B cell (primary cell): ENCODE results near the gene PDIA2. TPM values are rescaled to one million over a fixed set of nuclear protein-coding genes. Genes with fewer than 3 reads are reported as not detected.

ENCODE experiments used
- ATAC-seq: fragments of 200-7000 bp; cut with Tn5 transposase; one replicate; pipeline ENCODE4 v1.10.0; 2021; ENCODE audit warnings: low read depth, mild to moderate bottlenecking, moderate number of reproducible peaks, moderate library complexity
- CTCF ChIA-PET: fragments of 350-600 bp; sonication (Branson Sonifier 250); formaldehyde crosslinking; loops from one replicate; lab custom pipeline; 2021; ENCODE audit warnings: antibody characterized with exemption, inconsistent platforms; lab: Charles Lee
- POLR2A ChIA-PET: fragments of 350-600 bp; sonication (Branson Sonifier 250); formaldehyde crosslinking; loops from one replicate; lab custom pipeline; 2021; ENCODE audit warnings: antibody characterized with exemption; lab: Charles Lee
- DNase-seq: peaks from one replicate; pipeline ENCODE4 v3.0.0; 2013
- H2AFZ ChIP-seq: 2 replicates; pipeline ENCODE4 v1.6.1; 2012; ENCODE audit warnings: mild to moderate bottlenecking, low read depth, low read length; ENCODE audit not compliant: insufficient read depth, poor library complexity, severe bottlenecking
- H3K27ac ChIP-seq, 2 donors: 1 replicate in 1 of 2; 2 replicates in 1 of 2; pipeline ENCODE4 v1.5.1; 2012 to 2013; ENCODE audit warnings: low read length in 2 of 2, mild to moderate bottlenecking in 2 of 2, moderate library complexity in 1 of 2
- H3K27me3 ChIP-seq, 4 experiments: fragments of 200-600 bp in 1 of 4; sonication (generic) in 1 of 4; replicated peaks in 1 of 4; 1 replicate in 2 of 4; 2 replicates in 2 of 4; pipeline versions ENCODE4 v1.6.1 to v1.7.0; 2013 to 2016; ENCODE audit warnings: low read length in 3 of 4, mild to moderate bottlenecking in 2 of 4, mixed read lengths in 1 of 4, moderate library complexity in 1 of 4; ENCODE audit not compliant: insufficient read depth in 4 of 4, control insufficient read depth in 3 of 4; ENCODE audit errors: control extremely low read depth in 1 of 4
- H3K36me3 ChIP-seq, 2 experiments: replicated peaks in 1 of 2; 1 replicate in 1 of 2; 2 replicates in 1 of 2; pipeline versions ENCODE4 v1.6.1 to v1.7.1; 2013; ENCODE audit warnings: low read length in 1 of 2; ENCODE audit not compliant: insufficient read depth in 2 of 2, control insufficient read depth in 1 of 2; ENCODE audit errors: control extremely low read depth in 1 of 2, extremely low read depth in 1 of 2
- H3K4me1 ChIP-seq, 2 donors: fragments of 200-600 bp in 1 of 2; sonication (generic) in 1 of 2; 1 replicate in 1 of 2; 2 replicates in 1 of 2; pipeline versions ENCODE4 v1.5.1 to v1.6.1; 2013 to 2017; ENCODE audit warnings: low read length in 2 of 2; ENCODE audit not compliant: control insufficient read depth in 2 of 2, insufficient read depth in 2 of 2
- H3K4me2 ChIP-seq: replicated peaks from 2 replicates; pipeline ENCODE3; 2012; ENCODE audit warnings: mild to moderate bottlenecking, low read depth, low read length; ENCODE audit not compliant: poor library complexity, severe bottlenecking
- H3K4me3 ChIP-seq, 5 experiments: fragments of 200-600 bp in 1 of 5; sonication (generic) in 1 of 5; 1 replicate in 3 of 5; 2 replicates in 2 of 5; pipeline versions ENCODE4 v1.5.1 to v1.7.0; 2011 to 2016; ENCODE audit warnings: low read length in 4 of 5, mild to moderate bottlenecking in 4 of 5, low read depth in 2 of 5, control low read depth in 1 of 5, moderate library complexity in 1 of 5; ENCODE audit not compliant: insufficient read depth in 1 of 5; ENCODE audit errors: control extremely low read depth in 1 of 5, extremely low read depth in 1 of 5
- H3K79me2 ChIP-seq: fragments of 200-600 bp; sonication (generic); one replicate; pipeline ENCODE4 v1.6.0; 2016; ENCODE audit warnings: low read length; ENCODE audit not compliant: control insufficient read depth, insufficient read depth
- H3K9ac ChIP-seq: fragments of 200-600 bp; sonication (generic); 2 replicates; pipeline ENCODE4 v1.6.1; 2017; ENCODE audit warnings: mild to moderate bottlenecking, low read length, moderate library complexity
- H3K9me3 ChIP-seq, 3 donors: one replicate each; pipeline versions ENCODE4 v1.6.1 to v1.7.1; 2013; ENCODE audit warnings: low read length in 2 of 3; ENCODE audit not compliant: control insufficient read depth in 2 of 3, insufficient read depth in 1 of 3; ENCODE audit errors: control extremely low read depth in 1 of 3
- H4K20me1 ChIP-seq: 2 replicates; pipeline ENCODE4 v1.6.0; 2012; ENCODE audit warnings: mild to moderate bottlenecking, low read length; ENCODE audit not compliant: insufficient read depth, control insufficient read depth, poor library complexity, severe bottlenecking
- H3K27ac Mint-ChIP-seq: one replicate; pipeline ENCODE4 v1.8.0; 2021; ENCODE audit warnings: mixed read lengths
- H3K27me3 Mint-ChIP-seq: one replicate; pipeline ENCODE4 v1.8.0; 2021; ENCODE audit warnings: mixed read lengths
- H3K4me1 Mint-ChIP-seq: one replicate; pipeline ENCODE4 v1.8.0; 2021; ENCODE audit warnings: mixed read lengths
- H3K4me3 Mint-ChIP-seq: one replicate; pipeline ENCODE4 v1.8.0; 2021; ENCODE audit warnings: mixed read lengths
- H3K9me3 Mint-ChIP-seq: one replicate; pipeline ENCODE4 v1.8.0; 2022; ENCODE audit warnings: mixed read lengths; ENCODE audit not compliant: insufficient read depth
- EZH2 ChIP-seq: IDR thresholded peaks from 2 replicates; pipeline ENCODE4 v1.6.1; 2012; ENCODE audit warnings: borderline replicate concordance, low read depth, mild to moderate bottlenecking, moderate library complexity, low read length; ENCODE audit not compliant: insufficient read depth, poor library complexity, severe bottlenecking
- WGBS: methylation state at CpG from one replicate; pipeline ENCODE4 v1.1.5; 2013; ENCODE audit warnings: missing lambda C conversion rate; ENCODE audit not compliant: insufficient coverage; 5-methylcytosine and 5-hydroxymethylcytosine counted together
- intact Hi-C: fragments of 100-400 bp; cut with micrococcal nuclease; formaldehyde crosslinking; loops from one replicate; pipeline ENCODE4 v1.10.0; 2022
- polyA minus RNA-seq: library from RNA; depleted of rRNA, polyadenylated mRNA; stranded (reverse); fragments of >200 nt; gene quantifications from 2 replicates; pipeline ENCODE4 v1.2.3, GENCODE V29; 2012
- polyA plus RNA-seq: library from polyadenylated mRNA; depleted of rRNA; stranded (reverse); fragments of >200 nt; gene quantifications from 2 replicates; pipeline ENCODE4 v1.2.3, GENCODE V29; 2012
- total RNA-seq, 2 donors: library from RNA; stranded (reverse); fragments of 120-200 nt in 1 of 2; gene quantifications; 1 replicate in 1 of 2; 2 replicates in 1 of 2; pipeline versions ENCODE4 v1.2.3 to v1.2.4, GENCODE V29; 2013 to 2022
- TF ChIP-seq, protein P1 (sequence below): fragments of 200-600 bp; IDR thresholded peaks from one replicate; pipeline ENCODE4 v1.8.0; 2022; ENCODE audit warnings: antibody characterized with exemption, mild to moderate bottlenecking

PDIA2 gene, protein sequence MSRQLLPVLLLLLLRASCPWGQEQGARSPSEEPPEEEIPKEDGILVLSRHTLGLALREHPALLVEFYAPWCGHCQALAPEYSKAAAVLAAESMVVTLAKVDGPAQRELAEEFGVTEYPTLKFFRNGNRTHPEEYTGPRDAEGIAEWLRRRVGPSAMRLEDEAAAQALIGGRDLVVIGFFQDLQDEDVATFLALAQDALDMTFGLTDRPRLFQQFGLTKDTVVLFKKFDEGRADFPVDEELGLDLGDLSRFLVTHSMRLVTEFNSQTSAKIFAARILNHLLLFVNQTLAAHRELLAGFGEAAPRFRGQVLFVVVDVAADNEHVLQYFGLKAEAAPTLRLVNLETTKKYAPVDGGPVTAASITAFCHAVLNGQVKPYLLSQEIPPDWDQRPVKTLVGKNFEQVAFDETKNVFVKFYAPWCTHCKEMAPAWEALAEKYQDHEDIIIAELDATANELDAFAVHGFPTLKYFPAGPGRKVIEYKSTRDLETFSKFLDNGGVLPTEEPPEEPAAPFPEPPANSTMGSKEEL
- total RNA-seq: not detected in 2 replicates
- 0.07 TPM for total RNA-seq (2013)
- 0.06 and 0.07 TPM in 2 replicates for polyA plus RNA-seq
- not detected in 2 replicates for polyA minus RNA-seq

DNA sequence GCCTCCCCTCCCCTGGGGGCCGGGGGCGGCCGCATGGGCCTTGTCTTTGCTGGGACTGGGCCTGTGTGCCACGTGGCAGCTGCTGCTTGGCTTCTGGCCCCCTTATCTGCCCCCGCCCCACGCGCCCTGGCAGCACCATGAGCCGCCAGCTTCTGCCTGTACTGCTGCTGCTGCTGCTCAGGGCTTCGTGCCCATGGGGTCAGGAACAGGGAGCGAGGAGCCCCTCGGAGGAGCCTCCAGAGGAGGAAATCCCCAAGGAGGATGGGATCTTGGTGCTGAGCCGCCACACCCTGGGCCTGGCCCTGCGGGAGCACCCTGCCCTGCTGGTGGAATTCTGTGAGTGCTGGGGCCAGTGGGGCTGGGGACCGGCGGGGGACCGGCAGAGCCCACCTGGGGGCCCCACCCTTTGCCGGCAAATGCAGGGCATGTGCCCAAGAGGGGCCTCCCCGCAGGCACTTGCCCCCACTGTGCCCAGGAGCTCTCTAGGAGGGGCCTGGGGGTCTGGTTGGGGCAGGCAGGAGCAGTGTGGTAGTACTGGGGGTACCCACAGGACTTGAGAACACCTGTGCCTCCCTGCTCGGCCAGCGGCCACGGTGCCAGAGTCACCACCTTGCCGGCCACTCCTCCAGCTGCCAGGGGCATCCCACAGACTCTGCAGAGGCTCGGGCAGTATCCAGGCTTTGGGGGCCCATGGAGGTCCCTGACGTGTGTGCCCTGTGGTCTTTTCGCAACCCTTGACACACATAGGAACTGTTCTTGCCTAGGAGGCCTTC lies at the start of gene PDIA2:
TSS of gene PDIA2 (plus strand) at position 132 of the 773 bp plus-strand sequence. CDS start at position 138, 6 bp downstream.
- no peak within 1 kb of the TSS for H3K27ac ChIP-seq
- H3K9me3 Mint-ChIP-seq: no peaks in the 10 kb centered on the region
- ChIA-PET POLR2A (interaction anchor here (0.7 kb wide), 1 partner anchor 132 kb away, joined by 3 read pairs; no protein-coding TSS in a partner anchor), CTCF (no interaction called here)
- ATAC-seq (no peak), DNase-seq (no peak)
- H3K4me3 Mint-ChIP-seq: no peak within 1 kb of the TSS
- H3K27ac Mint-ChIP-seq: no peak within 1 kb of the TSS
- H3K4me3 ChIP-seq: no peak within 1 kb of the TSS
- no peak within 1 kb of the TSS for H3K9ac ChIP-seq
- no peak within 1 kb of the TSS for H2AFZ ChIP-seq
- no peaks in the 10 kb centered on the region for H4K20me1 ChIP-seq
- peaks cover 0 to 7% of the 10 kb centered on the region in 2 donors for H3K4me1 ChIP-seq
- intact Hi-C loops: no loop called here
- no peaks in the 10 kb centered on the region for H3K79me2 ChIP-seq
- H3K9me3 ChIP-seq: peaks cover 0 to 6% (median 0%) of the 10 kb centered on the region in 3 donors
- TF ChIP-seq, protein P1, sequence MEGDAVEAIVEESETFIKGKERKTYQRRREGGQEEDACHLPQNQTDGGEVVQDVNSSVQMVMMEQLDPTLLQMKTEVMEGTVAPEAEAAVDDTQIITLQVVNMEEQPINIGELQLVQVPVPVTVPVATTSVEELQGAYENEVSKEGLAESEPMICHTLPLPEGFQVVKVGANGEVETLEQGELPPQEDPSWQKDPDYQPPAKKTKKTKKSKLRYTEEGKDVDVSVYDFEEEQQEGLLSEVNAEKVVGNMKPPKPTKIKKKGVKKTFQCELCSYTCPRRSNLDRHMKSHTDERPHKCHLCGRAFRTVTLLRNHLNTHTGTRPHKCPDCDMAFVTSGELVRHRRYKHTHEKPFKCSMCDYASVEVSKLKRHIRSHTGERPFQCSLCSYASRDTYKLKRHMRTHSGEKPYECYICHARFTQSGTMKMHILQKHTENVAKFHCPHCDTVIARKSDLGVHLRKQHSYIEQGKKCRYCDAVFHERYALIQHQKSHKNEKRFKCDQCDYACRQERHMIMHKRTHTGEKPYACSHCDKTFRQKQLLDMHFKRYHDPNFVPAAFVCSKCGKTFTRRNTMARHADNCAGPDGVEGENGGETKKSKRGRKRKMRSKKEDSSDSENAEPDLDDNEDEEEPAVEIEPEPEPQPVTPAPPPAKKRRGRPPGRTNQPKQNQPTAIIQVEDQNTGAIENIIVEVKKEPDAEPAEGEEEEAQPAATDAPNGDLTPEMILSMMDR: no peak
- TF ChIP-seq EZH2: no peak
- H3K27me3 ChIP-seq: peaks cover 0 to 21% (median 3%) of the 10 kb centered on the region in 4 experiments
- 81% methylated on average over 25 of the region's 25 CpGs for WGBS
- H3K27me3 Mint-ChIP-seq: peaks cover 7% of the 10 kb centered on the region
- H3K36me3 ChIP-seq: peaks cover 0 to 8% of the 10 kb centered on the region in 2 experiments
- H3K4me1 Mint-ChIP-seq: no peaks in the 10 kb centered on the region
- no peak within 1 kb of the TSS for H3K4me2 ChIP-seq
